A549 treated with AZD2906 at 1 μM for 4 hours (cell line): Measurements from ENCODE around the gene AARSD1. TPM values are rescaled to one million over a fixed set of nuclear protein-coding genes. Genes with fewer than 3 reads are reported as not detected.

Experiments used
- total RNA-seq: library from RNA; stranded (reverse); fragments of 200-300 nt; extraction: Qiagen RNA extraction; gene quantifications from 5 replicates; pipeline ENCODE4 v1.2.3, GENCODE V29; 2022

AARSD1 gene, protein sequence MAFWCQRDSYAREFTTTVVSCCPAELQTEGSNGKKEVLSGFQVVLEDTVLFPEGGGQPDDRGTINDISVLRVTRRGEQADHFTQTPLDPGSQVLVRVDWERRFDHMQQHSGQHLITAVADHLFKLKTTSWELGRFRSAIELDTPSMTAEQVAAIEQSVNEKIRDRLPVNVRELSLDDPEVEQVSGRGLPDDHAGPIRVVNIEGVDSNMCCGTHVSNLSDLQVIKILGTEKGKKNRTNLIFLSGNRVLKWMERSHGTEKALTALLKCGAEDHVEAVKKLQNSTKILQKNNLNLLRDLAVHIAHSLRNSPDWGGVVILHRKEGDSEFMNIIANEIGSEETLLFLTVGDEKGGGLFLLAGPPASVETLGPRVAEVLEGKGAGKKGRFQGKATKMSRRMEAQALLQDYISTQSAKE
- total RNA-seq, result 52.3 to 58.2 TPM (median 56.4 TPM) in 5 replicates

DNA sequence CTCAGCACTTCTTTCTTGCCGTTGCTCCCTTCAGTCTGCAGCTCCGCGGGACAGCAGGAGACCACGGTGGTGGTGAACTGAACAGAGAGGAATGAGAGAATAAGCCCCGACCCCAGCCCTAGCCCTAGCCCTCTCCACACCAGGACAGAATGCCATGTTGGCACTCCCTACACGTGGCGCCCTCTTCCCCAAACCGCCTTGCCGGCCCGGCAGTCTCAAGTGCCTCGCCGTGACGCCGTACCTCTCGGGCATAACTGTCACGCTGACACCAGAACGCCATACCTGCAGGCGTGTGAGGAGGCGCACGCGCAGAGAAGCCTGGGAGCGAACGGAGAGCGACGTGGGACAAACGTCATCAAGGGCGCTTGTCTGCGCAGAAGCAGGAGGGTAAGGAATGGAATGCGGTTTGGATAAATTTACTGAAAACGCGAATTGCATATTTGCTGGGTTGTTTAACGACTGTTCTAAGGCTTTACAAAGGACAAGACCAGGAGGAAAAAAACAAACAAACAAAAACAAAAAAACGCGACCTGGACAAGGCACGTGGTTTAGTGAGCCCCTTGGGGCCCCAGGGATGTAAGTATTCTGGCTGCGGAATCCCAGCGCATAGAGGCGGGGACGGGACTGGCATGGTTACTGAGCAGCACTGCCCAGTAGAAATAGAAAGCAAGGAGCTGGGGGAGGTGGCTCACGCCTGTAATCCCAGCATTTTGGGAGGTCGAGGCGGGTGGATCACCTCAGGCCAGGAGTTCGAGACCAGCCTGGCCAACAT lies at the start of gene AARSD1:
TSS of gene AARSD1 (minus strand) at position 294 of the 772 bp plus-strand sequence. CDS start at position 280, 14 bp downstream.

DNA sequence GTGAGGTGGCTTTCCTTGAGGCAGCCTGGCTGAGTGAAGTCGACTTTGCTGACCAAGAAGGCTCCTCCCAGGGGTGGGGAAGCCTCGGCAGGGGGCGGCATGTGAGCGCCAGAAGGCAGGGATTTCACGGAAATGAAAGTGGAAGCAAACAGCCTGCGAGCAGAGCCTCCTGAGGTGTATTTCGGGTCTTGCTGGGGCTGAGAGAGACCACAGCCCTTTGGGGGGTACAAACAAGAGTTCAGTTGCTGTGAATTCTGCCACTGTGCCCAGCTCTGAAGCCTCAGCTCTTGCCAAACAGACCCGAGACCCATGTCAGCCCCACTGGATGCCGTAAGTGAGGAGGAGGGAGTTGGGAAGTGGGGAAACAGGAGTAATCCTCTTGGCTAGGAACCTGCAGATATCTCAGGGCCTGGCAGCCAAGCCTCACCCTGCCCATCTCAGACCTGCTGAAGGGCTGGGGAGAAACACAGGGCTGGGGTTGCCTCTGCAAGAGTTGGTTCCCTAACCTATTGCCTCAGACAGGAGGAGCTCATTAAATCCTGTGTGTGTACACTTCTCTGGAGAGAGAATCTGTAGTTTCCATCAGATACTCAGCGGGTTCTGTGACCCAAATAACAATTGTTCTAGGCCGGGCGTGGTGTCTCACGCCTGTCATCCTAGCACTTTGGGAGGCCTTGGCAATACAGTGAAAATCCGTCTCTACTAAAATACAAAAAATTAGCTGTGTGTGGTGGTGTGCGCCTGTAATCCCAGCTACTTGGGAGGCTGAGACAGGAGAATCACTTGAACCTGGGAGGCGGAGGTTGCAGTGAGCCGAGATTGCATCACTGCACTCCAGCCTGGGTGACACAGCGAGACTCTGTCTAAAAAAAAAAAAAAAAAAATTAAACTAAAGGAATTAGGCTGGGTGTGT lies 42.6 kb upstream of the AARSD1 start, which contains the start of gene IFI35:
TSS of gene IFI35 (plus strand) at position 146 of the 913 bp plus-strand sequence. CDS start at position 310, 164 bp downstream.

DNA sequence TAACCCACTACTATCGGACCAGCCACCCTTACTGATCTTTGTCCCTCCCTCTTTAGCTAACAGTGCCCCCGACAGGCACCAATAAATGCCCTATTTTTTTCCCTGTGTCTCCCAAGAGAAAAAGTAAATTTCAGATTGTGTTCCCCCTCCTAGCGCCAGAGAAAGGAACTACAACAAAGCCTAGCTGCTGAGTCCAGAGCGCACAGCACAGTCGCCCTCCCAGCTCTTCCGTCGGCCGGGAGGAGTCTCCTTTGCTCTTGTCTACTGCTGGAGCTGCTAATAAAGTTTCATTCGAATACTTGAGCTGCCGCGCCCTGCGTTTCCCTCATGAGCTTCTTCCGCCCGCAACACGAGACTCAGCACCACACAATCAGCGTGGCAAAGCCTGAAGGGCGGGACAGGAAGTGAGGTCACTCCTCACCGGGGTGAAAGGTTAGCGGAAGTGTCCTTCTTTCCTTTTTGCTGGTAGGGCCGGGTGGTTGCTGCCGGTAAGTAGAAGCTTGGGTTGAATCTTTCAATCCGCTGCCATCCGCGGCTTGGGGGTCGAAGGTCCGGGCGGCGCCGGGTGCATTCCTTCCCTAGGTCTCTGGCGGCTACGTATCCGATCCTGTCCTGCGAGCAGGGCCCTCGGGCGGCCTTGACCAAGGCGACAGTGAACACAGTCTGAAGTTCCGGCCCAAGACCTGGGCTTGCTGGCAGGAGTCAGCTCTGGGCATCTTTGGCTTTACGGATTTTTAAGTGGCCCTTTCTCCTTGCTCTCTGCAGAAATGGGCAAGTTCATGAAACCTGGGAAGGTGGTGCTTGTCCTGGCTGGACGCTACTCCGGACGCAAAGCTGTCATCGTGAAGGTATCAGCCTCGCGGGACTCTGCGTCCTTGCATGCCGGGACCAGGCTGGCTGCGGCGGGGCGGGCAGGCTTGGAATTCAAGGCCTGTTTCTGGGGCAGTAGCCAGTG lies 34.0 kb upstream of the AARSD1 start, which contains the start of gene RPL27:
TSS of gene RPL27 (plus strand) at position 436 of the 955 bp plus-strand sequence. CDS start at position 768, 332 bp downstream.

DNA sequence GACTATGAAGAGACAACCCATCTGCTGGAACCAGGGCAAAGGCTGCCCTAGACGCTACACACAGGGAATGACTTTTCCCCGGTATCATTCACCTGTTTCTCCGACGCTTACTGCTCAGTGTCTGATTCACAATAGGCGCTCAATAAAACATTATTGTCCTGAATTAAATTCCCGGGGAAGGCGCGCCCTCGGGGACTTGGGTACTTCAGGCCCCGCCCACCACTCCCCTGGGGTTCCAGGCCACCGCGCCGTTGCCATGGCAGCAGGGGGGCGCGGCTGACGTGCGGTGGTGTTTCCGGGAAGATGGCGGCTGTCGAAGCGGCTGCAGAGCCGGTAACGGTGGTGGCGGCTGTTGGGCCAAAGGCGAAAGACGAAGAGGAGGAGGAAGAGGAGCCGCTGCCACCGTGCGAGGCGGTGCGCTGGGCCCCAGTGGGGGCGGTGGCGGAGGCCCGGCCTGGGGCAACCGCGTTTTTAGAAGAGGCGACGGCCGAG lies 16.1 kb upstream of the AARSD1 start, which contains the start of gene RUNDC1:
TSS of gene RUNDC1 (plus strand) at position 292 of the 492 bp plus-strand sequence. CDS start at position 304, 12 bp downstream.

DNA sequence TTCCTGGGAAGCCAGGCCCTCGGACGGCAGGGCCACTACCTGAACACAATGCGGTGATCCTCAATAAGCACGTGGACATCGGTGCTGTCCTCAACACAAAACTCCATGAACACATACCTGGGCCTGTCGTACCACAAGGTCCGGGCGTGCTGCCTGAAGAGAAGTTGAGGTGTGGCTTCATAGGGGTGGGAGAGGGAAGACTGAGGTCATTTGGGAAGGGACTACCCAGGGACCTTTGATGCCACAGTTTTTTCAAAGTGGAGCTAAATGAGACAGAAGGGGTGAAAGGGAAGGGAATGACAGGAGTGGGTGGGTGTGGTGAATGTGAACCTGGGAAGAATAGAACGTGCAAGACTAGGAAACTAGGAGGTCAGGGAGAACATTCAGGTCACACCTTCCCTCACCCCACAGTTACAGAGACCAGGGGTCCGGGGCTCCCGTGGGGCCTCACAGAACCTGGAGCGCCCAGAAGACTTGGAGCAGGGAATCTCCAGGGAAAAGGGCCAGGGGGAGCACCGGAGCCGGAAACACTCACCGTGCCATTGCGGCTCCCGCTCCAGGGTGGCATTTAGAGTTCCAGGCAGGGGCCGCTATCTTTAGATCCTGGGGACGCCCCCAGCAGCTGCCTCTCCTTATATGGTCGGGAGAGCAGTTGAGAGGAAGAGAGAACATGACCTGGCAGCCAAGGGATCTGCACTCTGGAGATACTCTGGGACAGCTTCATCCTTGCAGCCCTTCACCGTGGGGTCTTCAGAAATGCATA lies 15.4 kb upstream of the AARSD1 start, which contains the start of gene PTGES3L:
TSS of gene PTGES3L (minus strand) at position 570 of the 763 bp plus-strand sequence. CDS start at position 543, 27 bp downstream.

Other genes starting within 250 kb of the AARSD1 start
- 8.9 to 13.0 TPM (median 11.9 TPM) in 5 replicates for gene EZH1, start 219.4 kb downstream of the AARSD1 start, total RNA-seq
- 0.51 to 1.3 TPM (median 1.2 TPM) in 5 replicates for gene RAMP2, start 203.2 kb downstream of the AARSD1 start, total RNA-seq
- 123 to 126 TPM (median 124 TPM) in 5 replicates for gene VPS25, start 191.0 kb downstream of the AARSD1 start, total RNA-seq
- 0.91 to 1.6 TPM (median 1.2 TPM) in 5 replicates for gene WNK4, start 183.8 kb downstream of the AARSD1 start, total RNA-seq
- gene COA3, start 165.8 kb downstream of the AARSD1 start, total RNA-seq, result 112 to 138 TPM (median 133 TPM) in 5 replicates
- gene CNTD1, start 165.6 kb downstream of the AARSD1 start, total RNA-seq, result 0.03 to 0.06 TPM (median 0.04 TPM) in 4 of 5 replicates, not detected in the other
- gene BECN1, start 140.2 kb downstream of the AARSD1 start, total RNA-seq, result 78.1 to 101 TPM (median 79.7 TPM) in 5 replicates
- 220 to 295 TPM (median 223 TPM) in 5 replicates for gene PSME3, start 131.1 kb downstream of the AARSD1 start, total RNA-seq
- gene AOC2, start 119.9 kb downstream of the AARSD1 start, total RNA-seq, result 1.7 to 2.7 TPM (median 1.8 TPM) in 5 replicates
- 1.0 to 1.6 TPM (median 1.3 TPM) in 5 replicates for gene AOC3, start 113.3 kb downstream of the AARSD1 start, total RNA-seq
- gene G6PC1, start 63.7 kb downstream of the AARSD1 start, total RNA-seq, result 0.02 to 0.04 TPM (median 0.03 TPM) in 3 of 5 replicates, not detected in the others
- gene PTGES3L, start 15.6 kb upstream of the AARSD1 start, total RNA-seq, result 0.63 to 1.3 TPM (median 0.87 TPM) in 5 replicates
- 19.0 to 20.1 TPM (median 19.6 TPM) in 5 replicates for gene RUNDC1, start 16.1 kb upstream of the AARSD1 start, total RNA-seq
- gene RPL27, start 34.0 kb upstream of the AARSD1 start, total RNA-seq, result 2,911 to 3,334 TPM (median 2,945 TPM) in 5 replicates
- gene IFI35, start 42.3 kb upstream of the AARSD1 start, total RNA-seq, result 17.3 to 20.9 TPM (median 19.0 TPM) in 5 replicates
- gene VAT1, start 57.9 kb upstream of the AARSD1 start, total RNA-seq, result 228 to 248 TPM (median 238 TPM) in 5 replicates
- gene RND2, start 60.8 kb upstream of the AARSD1 start, total RNA-seq, result 0.13 to 0.27 TPM (median 0.14 TPM) in 5 replicates
- gene BRCA1, start 160.9 kb upstream of the AARSD1 start, total RNA-seq, result 20.0 to 33.7 TPM (median 23.7 TPM) in 5 replicates
- 34.4 to 47.5 TPM (median 39.4 TPM) in 5 replicates for gene NBR1, start 206.8 kb upstream of the AARSD1 start, total RNA-seq
- 1.0 to 1.3 TPM (median 1.1 TPM) in 5 replicates for gene TMEM106A, start 247.4 kb upstream of the AARSD1 start, total RNA-seq